ENCODE measurements around the gene ABCC4.

ABCC4 gene

GRCh38 chr13:94992036-94992960 lies 309.0 kb downstream of the ABCC4 start:
- no peak for DNase-seq (ENCODE audit: low read depth)

- DNase-seq (ENCODE audit: low read depth) = no peak
Measured at GRCh38 chr13:94988654-94989053, 312.6 kb downstream of the ABCC4 start.

- DNase-seq (ENCODE audit: low read depth) = no peak
Measured at GRCh38 chr13:94987869-94988268, 313.4 kb downstream of the ABCC4 start.

GRCh38 chr13:94987081-94987480 lies 314.2 kb downstream of the ABCC4 start:
- DNase-seq (ENCODE audit: low read depth) = no peak

- no peak for DNase-seq (ENCODE audit: low read depth)
Measured at GRCh38 chr13:94984958-94985357, 316.3 kb downstream of the ABCC4 start.

- DNase-seq (ENCODE audit: low read depth) = no peak
Measured at GRCh38 chr13:94978516-94978915, 322.7 kb downstream of the ABCC4 start.

GRCh38 chr13:94974015-94974951 lies 327.0 kb downstream of the ABCC4 start:
- DNase-seq (ENCODE audit: low read depth) = no peak

- no peak for DNase-seq (ENCODE audit: low read depth)
Measured at GRCh38 chr13:94972262-94972661, 329.0 kb downstream of the ABCC4 start.
